Measurements from ENCODE around the gene CD22. TPM values are rescaled to one million over a fixed set of nuclear protein-coding genes. Genes with fewer than 3 reads are reported as not detected.

The CD22 gene
- total RNA-seq, 1 donor from 2014 or later = not detected

GRCh38 chr19:35301961-35302360 is 27.0 kb upstream of the CD22 start:
- Histone ChIP-seq H3K9me3 (replicated peaks) (no peaks in the 10 kb centered on the region), H3K27ac (replicated peaks) (no peak overlapping the region), H3K36me3 (no peaks in the 10 kb centered on the region), H3K4me1 (no peaks in the 10 kb centered on the region), H3K27me3 (ENCODE audit: low read depth) (peaks cover 83% of the 10 kb centered on the region), H3K4me3 (no peak overlapping the region)
- no peak for DNase-seq
- intact Hi-C loops (cut with micrococcal nuclease) = no loop called here
- TF ChIP-seq CTCF (IDR thresholded peaks at IDR 0.05; ENCODE audit: borderline replicate concordance) = no peak

GRCh38 chr19:35302446-35302845 is 26.5 kb upstream of the CD22 start:
- H3K4me3 ChIP-seq = no peak overlapping the region
- H3K9me3 ChIP-seq (replicated peaks) = no peaks in the 10 kb centered on the region
- peaks cover 88% of the 10 kb centered on the region for H3K27me3 ChIP-seq (ENCODE audit: low read depth)
- H3K36me3 ChIP-seq = no peaks in the 10 kb centered on the region
- intact Hi-C loops (cut with micrococcal nuclease) = no loop called here
- H3K27ac ChIP-seq (replicated peaks) = no peak overlapping the region
- no peaks in the 10 kb centered on the region for H3K4me1 ChIP-seq
- no peak for TF ChIP-seq CTCF (IDR thresholded peaks at IDR 0.05; ENCODE audit: borderline replicate concordance)
- DNase-seq = no peak

DNA sequence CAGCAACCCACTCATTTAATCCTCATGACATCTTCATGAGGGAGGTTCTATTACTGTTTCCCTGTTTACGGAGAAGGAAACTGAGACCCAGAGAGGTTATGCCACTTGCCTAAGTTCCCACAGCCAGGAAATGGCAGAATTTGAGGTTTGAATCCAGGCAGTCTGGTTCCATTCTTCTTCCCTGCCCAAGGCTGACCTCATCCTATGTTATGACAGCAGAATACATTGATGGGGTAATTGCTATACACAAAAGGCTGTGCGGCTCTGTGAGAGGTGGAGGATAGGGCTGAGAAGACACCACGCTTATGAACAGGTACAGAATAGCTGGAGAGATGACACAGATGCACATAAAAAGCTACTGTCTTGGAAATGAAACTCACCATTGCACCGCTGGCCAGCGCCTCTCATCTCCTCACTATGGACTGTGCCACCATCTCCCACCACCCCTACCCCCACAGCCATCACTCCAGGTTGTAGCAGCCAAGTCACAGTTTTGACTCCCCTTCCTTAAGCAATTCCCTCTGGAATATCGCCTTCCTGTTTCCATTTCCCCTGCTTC is 25.6 kb upstream of the CD22 start:
- Histone ChIP-seq H3K36me3 (no peaks in the 10 kb centered on the region), H3K9me3 (replicated peaks) (no peaks in the 10 kb centered on the region), H3K4me1 (no peaks in the 10 kb centered on the region), H3K4me3 (no peak overlapping the region), H3K27me3 (ENCODE audit: low read depth) (peaks cover 78% of the 10 kb centered on the region), H3K27ac (replicated peaks) (no peak overlapping the region)
- no peak for TF ChIP-seq CTCF (IDR thresholded peaks at IDR 0.05; ENCODE audit: borderline replicate concordance)
- DNase-seq = no peak
- intact Hi-C loops (cut with micrococcal nuclease) = no loop called here

GRCh38 chr19:35304036-35304435 is 25.0 kb upstream of the CD22 start:
- Histone ChIP-seq H3K9me3 (replicated peaks) (no peaks in the 10 kb centered on the region), H3K4me1 (no peaks in the 10 kb centered on the region), H3K27ac (replicated peaks) (no peak overlapping the region), H3K4me3 (no peak overlapping the region), H3K27me3 (ENCODE audit: low read depth) (peaks cover 75% of the 10 kb centered on the region), H3K36me3 (no peaks in the 10 kb centered on the region)
- intact Hi-C loops (cut with micrococcal nuclease) = no loop called here
- no peak for TF ChIP-seq CTCF (IDR thresholded peaks at IDR 0.05; ENCODE audit: borderline replicate concordance)
- DNase-seq = no peak

- H3K9me3 ChIP-seq (replicated peaks) = no peaks in the 10 kb centered on the region
- no peaks in the 10 kb centered on the region for H3K36me3 ChIP-seq
- H3K4me3 ChIP-seq = no peak overlapping the region
- intact Hi-C loops (cut with micrococcal nuclease) = no loop called here
- H3K27me3 ChIP-seq (ENCODE audit: low read depth) = peaks cover 76% of the 10 kb centered on the region
- DNase-seq = no peak
- no peak for TF ChIP-seq CTCF (IDR thresholded peaks at IDR 0.05; ENCODE audit: borderline replicate concordance)
- no peaks in the 10 kb centered on the region for H3K4me1 ChIP-seq
- H3K27ac ChIP-seq (replicated peaks) = no peak overlapping the region
These were observed 23.8 kb upstream of the CD22 start for GRCh38 chr19:35305181-35305580.
